Gastroesophageal sphincter (tissue), 3 donors: ENCODE results near the gene CDKAL1.

Experiments
- CTCF ChIP-seq, 4 experiments: fragments of 200-600 bp in 2 of 4; fragments of 450-650 bp in 2 of 4; sonication (generic) in 1 of 4; IDR thresholded peaks; one replicate each; pipeline ENCODE4 v1.5.1; 2017 to 2019; ENCODE audit warnings: antibody characterized with exemption in 4 of 4, mild to moderate bottlenecking in 2 of 4, moderate library complexity in 2 of 4
- POLR2A ChIP-seq, 2 donors: fragments of 450-650 bp; IDR thresholded peaks; one replicate each; pipeline ENCODE4 v1.6.1; 2017; ENCODE audit warnings: antibody characterized with exemption in 2 of 2, mild to moderate bottlenecking in 2 of 2, moderate library complexity in 1 of 2

GRCh38 chr6:20704325-20705025 lies 170.2 kb downstream of the CDKAL1 start:
- TF ChIP-seq CTCF (IDR thresholded peaks at IDR 0.05) (no peak), POLR2A (IDR thresholded peaks at IDR 0.05) (no peak)
